HG03159 (cell line): ENCODE results near the gene FARS2.

Experiments used
- ATAC-seq: cut with Tn5 transposase; IDR thresholded peaks from one replicate; pipeline ENCODE4 v1.9.1; 2021; ENCODE audit warnings: mild to moderate bottlenecking, moderate library complexity; ENCODE audit not compliant: unreplicated experiment

Gene FARS2

DNA sequence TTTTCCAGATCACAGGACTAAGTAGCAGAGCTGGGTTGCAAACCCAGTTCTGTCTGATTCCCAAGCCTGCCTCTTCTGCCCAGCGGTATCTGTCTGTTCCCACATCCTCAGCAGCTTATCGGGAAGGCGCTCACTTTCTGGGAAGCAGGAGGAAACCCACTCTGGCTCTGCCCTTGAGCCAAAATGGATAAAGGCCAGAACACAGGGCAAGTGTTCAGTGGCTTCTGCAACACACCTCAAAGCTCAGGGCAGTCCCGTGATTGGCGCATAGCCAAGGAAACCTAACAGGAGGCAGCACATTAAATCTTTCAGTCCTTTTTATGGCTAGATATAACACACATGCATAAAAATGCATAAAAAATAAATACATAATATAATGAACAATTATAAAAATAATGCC lies 483.2 kb downstream of the FARS2 start:
- no peak for ATAC-seq

DNA sequence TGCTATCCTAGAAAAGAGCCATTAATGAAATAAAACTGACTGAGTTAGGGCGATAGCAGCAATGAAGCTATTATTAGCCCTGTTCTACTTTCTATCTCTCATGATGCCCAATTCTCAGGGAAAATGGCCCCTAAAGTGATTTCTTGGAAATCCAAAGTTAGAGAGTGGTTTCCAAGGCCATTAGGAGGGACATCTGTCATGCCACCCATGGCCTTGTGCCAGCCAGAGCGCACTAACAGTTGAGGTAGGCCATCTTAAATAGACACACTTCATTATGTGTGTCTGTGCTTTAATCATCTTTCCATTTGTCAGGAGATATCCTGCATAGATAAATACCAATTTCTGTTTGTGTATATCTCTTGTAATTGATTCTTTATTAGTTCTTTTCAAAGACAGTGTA lies 483.8 kb downstream of the FARS2 start:
- no peak for ATAC-seq

DNA sequence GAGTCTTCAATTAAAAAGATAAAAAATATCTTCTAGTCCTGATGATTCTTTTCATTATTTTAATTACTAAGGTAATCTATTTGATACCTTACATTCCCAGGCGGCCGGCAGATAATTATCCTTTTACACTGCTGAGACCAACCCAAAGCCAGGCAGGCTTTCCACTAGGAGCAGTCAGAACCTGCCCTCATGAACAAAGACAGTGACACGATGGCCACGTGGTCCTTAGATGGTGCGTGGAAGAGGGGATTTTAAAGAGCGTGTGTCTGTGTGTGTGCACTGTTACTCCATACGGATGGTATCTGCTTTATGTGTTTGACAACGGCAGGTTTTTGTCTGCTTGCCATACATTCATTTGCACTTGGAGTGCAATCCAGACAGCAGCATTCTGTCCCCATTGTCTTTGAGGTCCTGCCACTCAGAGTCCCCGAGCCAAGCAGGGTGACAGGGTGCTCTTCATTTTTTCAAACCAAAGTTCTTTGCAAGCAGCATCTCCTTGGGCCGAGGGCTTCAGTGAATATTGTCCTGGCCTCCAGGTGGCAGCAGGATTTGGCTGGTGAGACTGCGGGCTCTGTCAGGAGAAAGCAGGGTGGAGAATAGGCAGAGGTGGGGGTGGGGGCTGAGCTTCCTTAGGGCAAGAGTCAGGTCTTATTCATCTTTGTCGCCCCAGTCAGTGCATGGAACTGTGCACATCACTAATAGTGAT lies 484.9 kb downstream of the FARS2 start:
- no peak for ATAC-seq

DNA sequence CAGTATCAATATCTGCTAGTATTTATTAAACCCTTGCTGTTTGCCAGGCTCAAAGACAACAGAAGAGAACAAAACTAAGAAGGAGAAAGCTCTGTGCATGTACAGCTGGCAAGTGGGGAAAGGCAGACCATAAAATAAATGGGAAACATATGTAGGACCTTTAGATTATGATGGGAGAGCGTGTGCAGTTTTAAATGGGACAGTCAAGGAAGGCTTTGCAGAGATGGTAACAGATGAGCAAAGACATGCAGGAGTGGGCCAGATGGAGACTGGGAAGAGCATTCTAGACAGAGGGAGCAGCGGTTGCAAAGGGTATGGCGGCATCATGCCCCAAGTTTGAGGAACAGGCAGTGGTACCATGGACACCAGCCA lies 485.4 kb downstream of the FARS2 start:
- no peak for ATAC-seq

DNA sequence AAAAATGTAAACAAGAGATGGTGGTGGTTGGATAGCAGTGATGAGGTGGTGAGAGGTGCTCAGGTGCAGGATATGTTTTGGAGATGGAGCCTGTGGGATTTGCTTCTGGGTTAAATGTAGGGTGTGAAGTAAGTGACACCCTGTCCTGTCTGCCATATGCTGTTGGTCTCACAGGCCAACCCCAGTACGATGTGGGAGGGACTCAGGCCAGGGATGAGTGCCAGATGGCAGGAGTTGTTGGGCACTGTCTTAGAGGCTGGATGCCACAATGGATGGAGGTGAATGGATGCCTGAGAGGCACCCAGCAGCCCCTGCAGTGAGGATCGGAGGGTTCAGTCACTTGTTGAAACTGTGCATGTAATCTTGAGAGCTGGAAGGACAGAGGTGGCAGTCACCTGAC lies 486.1 kb downstream of the FARS2 start:
- no peak for ATAC-seq

DNA sequence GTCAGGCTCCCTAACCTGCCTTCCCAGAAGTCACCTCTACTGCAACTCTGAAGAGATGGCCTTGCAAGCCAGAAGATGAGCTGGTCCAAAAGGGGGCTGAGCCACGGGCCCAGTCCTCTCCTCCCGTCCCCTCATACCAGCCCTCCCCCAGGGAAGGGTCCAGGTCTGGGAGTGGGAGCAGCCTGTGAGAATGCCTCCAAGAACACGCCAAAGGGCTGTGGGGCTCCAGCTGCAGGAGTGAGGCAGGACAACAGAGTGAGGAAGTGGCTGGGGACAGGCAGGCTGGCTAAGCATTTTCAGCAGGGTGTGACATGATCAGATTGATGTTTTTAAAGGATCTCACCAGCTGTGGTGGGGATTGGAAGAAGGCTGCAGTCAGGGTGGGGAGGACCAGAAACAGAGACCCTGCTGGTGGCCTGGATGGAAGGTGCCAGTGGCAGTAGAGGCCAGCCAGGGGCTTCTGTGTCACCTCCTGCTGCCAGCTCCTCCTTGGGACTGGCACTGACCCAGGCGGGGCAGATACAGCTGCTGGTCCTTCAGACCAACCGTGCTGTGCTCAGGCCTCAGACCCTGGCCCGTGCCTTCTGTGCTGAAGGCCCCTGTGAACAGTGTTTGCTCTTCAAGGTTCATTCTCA lies 487.8 kb downstream of the FARS2 start:
- no peak for ATAC-seq

DNA sequence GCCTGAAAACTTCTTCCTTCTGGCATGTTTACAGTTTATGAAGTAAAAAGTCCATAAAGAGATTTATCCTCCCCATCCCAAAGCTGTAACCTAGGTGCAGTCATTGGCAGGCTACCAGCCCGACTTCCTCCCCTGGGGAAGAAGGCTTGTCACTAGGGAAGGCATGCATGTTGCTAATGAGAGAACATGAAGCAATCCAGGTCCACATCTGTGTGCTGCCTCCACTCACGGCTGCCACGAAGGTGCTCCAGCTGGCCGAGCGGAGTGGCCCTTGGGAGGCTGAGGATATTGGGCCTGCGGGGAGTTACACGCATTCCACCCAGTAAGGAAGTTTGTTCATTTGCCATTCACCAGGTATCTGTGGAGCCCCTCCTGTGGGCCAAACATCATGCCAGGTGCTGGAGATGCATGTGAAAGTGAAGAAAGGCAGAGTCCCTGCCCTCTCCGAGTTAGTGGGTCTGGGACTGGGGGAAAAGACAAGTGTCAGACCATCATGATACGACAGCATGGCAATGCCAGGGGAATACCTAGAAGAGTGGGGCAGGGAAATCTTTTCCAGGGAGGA lies 488.4 kb downstream of the FARS2 start:
- no peak for ATAC-seq

DNA sequence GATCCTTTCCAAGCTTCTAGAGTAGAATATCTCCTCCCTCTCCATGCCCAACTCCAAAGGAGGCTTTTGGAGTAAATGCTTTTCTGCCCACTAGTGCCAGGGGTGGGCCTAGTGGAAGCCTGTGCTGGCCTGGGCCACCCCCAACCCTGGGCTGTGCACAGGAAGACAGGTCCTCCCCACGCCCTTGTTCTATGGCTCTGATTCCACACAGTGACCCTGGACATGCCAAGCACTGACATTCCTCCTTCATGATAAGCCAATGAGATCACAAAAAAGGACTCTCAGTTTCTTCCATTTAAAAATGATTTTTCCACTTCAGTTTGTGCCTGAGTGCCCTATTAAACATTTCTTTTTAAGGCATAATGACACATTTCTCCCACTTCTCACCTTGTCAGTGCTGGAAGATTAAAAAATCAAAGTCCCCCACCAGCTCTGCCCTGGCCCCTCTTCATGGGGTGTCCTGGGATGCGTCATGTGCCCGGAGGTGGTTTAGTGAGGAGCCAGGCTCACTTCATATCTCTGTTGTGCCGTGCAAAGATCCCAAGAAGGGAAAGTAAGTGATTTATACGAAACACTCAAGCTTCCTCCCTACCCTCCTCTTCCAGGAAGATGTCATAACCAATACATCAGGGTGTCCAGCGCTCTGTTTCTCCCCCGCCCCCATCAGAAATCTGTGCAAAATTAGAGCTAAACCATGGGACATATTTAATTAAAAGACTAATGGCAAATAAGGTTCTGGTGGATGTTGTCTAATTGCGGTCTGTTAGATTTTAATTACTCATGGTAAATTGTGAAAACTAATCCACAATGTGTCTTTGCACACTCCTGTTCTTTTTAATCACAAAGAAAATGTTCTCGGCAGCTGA lies 490.4 kb downstream of the FARS2 start:
- no peak for ATAC-seq

DNA sequence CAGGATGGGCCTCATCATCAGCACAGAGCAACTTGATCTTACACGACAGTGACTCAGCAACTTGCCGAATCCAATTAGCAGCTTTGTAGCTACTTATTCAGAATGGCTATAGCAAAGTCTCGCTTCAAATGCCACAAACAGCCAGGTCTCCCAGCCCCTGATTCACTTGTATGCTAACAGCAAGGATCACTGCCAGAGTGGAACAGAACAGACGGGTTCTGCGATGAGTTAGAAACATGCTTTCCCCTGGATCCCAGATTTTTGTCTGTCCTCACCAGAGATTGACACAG lies 491.0 kb downstream of the FARS2 start:
- ATAC-seq = no peak

DNA sequence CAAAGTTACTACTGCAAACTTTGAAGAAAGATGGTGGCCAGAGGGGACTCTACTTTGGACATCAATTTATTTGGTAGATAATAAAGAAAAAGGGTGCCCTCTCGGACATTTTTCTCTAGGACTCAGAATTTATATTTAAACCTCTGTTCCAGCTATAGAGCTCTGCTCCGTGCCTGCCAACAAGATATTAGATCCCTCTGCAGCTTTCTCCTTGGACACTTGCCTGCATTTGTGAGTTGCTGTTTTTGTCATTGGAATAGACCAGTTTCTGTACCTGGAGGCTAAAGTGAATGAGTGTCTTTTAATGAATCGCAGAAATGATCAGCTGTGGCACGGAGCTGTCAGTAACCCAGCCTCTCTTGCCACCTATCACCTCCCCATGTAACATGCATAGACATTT lies 491.9 kb downstream of the FARS2 start:
- no peak for ATAC-seq

DNA sequence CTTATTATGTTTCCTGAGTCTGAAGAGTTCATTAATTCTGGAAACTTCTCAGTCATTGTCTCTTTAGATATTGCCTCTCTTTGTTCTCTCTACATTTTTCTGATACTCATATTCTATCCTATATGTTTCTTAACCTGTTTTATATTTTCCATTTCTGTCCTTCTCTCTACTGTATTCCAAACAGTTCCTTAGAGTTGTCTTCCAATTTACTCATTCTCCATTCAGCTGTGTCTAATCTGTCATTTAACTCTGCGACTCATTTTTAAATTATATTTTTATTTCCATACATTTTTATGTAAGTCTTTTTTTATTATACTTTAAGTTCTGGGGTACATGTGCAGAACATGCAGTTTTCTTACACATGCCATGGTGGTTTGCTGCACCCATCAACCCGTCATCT lies 493.6 kb downstream of the FARS2 start:
- ATAC-seq = no peak

DNA sequence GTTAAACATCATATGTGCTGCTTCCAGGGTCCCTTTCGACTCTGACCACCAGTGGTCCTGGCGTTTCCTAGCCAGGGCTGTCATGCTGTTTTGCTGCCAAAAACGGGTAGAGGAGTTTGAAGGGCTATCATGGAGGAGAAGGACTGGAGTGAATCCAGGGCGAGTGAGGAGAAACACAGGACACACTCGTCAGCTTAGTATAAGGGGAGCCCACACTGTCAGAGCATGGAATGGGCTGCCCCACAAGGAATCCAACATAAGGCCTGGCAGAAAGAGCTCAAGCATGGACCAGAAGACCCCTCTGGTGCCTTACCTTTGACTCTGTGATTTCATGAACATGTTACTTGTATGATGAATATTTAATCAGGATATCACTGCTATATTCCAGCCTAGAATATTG lies 498.3 kb downstream of the FARS2 start:
- no peak for ATAC-seq

DNA sequence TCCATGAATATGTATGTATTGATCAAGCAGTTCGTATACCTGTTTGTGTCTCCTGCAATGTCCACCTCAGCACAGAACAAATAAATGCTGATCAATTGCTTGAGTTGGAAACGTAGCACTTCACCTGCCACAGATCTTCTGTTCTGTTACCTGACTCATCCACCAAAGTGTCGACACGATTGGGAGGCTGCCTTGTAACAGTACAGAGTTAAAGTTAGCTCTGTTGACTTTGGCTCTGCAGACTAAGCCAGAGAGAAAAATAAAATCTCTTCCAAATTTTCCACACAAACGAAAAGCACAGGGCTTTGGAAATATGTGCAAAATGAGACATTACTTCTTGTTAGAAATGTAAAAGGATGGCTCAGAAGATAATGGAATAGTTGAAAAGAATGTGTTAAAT lies 500.1 kb downstream of the FARS2 start:
- ATAC-seq = no peak

DNA sequence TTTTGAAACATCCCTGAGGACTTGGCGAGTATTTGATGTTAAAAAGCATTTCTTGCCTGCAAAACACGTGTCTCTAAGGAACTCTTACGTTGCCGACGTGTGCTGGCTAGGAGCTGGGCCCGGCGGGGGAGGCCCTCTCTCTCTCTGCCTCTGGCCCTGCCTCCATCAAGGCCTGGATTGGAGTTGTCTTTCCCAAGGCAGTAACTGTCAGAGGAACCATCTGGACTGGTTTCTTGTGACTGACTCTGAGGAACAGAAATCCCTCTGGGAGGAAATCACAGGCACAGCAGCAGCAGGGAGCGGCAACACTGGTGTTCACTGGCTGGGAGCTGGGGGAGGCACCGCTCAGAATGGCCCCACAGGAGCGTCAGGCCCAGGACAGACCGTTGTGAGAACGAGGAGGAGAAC lies 501.3 kb downstream of the FARS2 start:
- no peak for ATAC-seq

DNA sequence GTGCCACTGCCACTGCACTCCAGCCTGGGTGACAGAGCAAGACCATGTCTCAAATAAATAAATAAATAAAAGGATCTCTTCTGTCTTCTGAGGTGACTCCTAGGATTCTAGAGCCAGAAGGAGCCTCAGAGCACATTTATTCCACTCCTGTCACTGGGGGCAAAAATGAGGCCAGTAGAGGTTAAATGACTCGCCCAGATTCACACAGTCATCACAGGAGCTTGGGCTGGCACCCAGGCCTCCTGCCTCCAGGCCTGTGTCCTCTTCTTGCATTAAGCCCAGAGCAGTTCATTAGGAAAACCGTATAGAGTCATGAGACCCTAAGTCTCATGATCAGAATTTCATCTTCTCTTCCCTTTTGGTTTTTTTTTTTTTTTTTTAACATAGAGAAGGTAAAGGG lies 502.1 kb downstream of the FARS2 start:
- no peak for ATAC-seq

DNA sequence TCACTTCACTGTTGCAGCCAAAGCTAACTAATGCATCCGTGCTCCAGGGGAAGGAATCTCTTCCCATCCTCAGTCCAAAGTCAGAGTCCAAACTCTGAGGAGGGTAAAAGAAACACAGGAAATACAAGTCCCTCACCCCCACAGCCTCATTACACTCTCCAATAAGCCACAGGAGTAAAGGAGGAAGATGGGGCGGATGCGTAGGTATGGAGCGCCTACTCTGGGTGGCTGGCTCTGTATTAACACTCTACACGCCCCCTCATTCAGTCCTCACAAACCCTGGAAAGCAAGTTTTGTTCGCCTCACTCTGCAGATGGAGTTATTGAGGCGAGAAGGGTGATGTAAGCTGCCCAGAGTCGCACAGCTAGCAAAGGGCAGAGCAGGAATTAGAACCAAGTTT lies 502.6 kb downstream of the FARS2 start:
- ATAC-seq = no peak

DNA sequence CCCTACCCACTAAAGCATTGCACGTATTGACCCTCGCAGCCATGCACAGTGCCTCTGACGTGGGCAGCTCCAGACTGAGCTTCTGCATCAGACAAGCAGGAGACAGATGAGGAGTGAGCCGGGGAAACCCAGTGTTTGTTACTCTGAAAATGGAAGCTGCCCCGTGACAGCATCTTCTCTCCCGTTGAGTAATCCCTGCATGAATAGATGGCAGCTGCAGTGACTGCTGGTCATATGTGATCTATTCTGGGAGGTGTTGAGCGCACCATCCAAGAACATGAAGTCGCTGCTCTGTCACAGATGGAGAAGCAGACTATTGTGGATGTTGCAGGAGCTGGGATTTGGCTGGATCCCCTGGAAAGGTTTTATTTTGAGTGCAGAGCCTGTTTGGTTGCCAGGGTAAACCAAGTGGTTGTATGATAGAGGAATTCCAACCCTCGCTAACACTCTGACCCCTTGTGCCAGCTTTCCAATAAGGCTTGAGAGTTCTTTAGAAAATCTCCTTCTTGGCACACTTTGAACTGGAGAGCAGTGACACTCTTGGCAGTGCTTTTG lies 503.2 kb downstream of the FARS2 start:
- ATAC-seq = no peak

DNA sequence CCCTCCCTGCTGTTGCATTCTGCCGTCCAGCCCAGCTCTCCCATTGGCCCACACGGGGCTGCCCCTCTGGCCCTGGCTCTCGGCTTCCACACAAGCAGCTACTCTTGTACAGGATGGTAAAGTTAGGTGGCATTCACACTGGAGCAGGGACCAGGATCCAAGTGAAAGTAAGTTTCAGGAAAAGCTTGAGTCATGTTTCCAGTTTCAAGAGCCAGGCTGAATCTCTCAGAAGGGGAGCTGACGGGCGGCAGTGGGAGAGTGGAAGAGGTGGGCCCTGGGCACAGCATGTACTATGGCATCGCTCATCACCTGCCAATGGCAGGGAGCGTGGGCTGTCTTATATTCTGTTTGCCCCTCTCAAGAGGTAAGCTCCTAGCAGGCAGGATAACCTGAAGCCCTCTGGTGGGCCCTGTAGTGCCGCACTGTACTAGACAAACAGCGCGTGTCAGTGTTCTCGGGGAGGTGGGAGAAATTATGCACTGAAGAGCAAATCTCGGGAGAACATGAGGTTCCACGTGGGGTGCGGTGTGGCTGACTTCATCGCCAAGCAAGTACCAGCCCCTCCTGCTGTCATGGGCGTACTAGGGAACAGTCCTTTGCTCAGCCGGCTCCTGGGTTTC lies 503.9 kb downstream of the FARS2 start:
- no peak for ATAC-seq

DNA sequence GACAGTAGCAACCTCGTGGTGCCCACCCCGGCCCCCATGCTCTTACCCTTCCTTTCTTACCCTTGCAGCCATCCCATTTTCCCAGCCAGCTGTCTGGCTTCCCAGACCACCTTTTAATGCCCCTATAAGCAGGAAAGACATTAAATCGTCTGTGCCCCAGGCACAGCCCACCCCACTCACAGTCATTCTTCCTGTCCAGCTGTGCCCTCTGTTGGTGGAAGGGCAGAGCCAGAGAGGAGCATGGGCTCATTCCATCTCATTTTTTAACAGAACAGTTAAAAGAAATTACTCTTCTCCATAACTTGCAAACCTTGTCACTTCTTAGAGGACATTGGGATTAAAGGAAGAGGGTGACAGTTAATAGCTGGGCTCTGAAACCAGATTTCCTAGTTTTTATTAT lies 504.9 kb downstream of the FARS2 start:
- ATAC-seq = no peak

DNA sequence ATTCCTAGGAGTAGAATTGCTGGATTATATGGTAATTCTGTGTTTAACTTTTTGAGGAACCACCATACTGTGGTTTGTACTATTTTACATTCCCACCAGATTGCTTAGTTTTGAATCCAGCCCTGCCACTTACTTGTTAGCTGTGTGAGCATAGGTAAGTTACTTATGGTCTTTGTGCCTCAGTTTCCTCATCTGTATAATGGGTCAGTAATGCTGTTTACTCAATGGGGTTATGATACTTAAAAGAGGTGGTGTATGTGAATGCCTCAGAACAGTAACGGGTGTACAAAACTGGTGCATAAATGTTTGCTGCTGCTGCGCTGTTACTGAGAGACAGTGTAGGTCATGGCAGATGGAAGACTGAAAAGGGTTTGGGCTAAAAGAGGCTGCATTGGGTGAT lies 506.2 kb downstream of the FARS2 start:
- no peak for ATAC-seq

DNA sequence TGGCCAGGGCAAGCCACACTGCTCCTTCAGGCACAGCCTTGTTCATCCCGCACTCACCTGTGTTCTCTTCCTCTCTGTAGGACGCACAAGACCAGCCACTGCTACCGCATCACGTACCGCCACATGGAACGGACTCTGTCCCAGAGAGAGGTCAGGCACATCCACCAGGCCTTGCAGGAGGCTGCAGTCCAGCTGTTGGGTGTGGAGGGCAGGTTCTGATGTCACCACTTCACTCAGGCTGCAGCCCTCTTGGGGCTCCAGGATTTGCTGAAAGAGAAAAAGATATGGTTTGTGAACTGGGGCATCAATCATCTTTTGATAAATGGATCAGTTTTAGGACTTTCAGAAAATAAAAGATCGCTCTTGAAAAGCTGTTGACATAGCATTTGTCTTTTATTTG lies 509.9 kb downstream of the FARS2 start:
- no peak for ATAC-seq
